ENCODE data around the gene PRKAR1B.

PRKAR1B gene

DNA sequence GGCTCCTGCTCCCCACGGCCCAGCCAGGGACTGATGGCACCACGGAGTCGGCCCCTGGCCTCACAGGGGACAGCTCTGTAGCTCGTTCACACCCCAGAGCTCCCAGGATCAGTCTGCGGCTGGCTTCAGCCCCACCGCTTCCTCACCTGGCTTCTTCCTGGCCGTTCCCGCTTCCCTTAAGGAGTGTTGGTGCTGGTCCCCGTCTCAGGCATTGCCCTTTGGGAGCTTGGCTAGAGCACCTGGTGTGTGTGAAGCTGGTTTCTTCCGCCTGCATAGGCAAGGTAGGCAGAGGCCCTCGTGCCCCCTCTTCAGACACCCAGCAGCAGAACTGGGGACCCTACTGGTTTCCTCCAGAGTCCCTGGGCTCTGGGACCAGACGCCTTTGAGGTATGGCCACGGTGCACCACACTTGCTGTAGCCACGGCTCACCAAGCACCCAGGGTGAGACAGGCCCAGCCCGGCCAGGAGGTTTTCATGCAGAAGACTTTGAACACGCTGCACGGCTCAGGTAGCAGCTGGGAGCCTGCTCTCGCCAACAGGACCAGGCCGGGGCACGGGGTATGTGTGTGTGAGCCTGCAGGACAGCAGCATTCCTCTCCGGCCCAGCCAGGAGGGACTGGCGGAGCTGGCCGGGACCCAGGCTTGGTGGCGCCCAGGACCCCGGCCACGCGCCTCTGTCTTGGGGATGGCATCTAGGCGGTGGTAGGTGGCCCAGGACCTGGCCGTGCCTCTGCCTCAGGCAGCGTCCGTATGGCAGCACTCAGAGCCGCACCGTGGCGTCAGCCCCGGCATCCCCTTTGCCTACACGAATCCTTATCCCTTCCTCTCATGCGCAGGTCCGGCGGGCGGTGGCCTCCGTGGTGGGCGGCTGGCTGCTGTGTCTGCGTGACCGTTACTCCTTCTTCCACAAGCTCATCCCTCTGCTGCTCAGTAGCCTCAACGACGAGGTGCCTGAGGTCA lies 13.2 kb upstream of the PRKAR1B start:
- no peak for DNase-seq

- no peak for DNase-seq
Observed at GRCh38 chr7:739455-739982, 12.4 kb upstream of the PRKAR1B start.

GRCh38 chr7:738723-739454 lies 11.8 kb upstream of the PRKAR1B start:
- DNase-seq: no peak

GRCh38 chr7:738241-738640 lies 11.2 kb upstream of the PRKAR1B start:
- no peak for DNase-seq

GRCh38 chr7:734808-735207 lies 7.7 kb upstream of the PRKAR1B start:
- no peak for DNase-seq

DNA sequence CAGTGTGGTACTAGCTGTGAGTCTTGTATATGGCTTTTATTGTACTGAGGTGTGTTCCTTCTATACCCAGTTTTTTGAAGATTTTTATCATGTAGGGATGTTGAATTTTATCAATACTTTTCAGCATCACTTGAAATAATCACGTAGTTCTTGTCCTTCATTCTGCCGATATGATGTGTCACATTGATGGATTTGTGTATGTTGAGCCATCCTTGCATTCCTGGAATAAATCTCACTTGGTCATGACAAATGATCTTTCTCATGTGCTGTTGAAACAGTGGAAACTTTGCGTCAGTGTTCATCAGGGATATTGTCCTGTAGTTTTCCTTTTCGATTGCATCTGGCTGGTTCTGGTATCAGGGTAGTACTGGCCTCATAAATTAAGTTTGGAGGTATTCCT lies 7.1 kb upstream of the PRKAR1B start:
- no peak for DNase-seq

- no peak for DNase-seq
Observed at GRCh38 chr7:732556-732955, 5.5 kb upstream of the PRKAR1B start.

GRCh38 chr7:732094-732541 lies 5.0 kb upstream of the PRKAR1B start:
- DNase-seq: no peak

DNA sequence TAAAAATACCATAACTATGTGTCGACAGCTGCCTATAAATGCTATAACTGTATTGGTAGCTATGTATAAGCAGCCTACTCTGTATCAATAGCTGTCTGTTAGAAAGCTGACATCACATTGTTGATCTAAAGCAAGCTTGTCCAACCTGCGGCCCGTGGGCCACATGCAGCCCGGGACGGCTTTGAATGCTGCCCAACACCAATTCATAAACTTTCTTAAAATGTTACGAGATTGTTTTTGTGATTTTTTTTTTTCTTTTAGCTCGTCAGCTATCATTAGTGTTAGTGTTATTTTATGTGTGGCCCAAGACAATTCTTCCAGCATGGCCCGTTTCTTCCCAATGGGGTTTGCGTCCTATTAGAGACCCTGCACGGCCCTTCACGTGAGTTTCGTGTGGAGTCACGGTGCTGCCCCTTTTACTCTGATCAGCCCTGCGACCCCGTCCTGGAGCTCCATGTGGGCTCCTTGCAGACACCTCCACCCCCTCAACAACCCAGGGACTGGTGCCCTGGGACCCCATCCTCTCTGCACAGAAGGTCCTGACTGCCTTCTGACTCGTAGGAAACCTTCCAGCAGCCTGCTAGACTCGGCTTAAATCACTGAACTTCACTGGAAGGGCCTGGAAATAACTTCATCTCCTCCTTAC lies 4.5 kb upstream of the PRKAR1B start:
- DNase-seq: no peak

DNA sequence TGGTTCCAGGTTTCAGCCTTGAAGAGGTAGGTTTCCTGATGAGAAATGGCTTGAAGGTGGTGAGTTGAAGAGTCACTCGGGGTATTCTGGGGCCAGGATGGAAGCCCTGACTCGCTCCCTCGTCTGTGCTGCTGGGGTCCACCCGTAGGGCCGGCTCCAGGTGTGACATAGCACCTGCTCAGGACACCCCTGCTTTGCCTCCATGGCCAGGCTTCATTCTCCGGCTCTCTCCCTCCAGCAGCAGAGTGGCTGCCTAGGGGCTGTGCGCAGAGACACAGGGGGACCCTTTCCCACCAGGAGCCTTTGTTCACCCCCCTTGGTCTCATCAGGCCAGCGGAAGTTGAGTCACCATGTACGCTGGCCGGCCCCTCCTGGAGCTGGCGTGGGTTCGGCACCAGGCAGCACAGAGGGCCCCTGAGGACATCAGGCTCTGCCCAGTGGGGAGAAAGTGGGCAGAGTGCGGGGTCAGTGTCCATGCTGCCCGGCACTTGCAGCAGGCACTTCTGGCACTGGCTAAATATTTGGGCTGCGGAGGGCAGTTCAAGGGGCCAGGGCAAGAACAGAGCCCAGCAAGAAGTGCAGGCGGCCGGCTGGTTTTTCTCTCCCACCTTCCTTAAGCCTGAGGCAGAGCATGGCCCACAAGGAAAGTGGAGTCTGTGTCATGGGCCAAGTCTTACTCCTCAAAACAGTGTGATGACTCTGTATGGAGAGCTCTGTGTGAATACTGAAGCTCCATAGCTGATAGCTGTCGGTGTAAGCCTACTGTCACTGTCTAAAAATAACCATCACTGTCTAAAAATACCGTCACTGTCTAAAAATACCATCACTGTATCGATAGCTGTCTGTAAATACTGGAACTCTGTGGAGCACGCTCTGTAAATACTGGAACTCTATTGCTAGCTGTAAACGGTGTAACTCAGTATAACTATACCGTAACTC lies 3.7 kb upstream of the PRKAR1B start:
- no peak for DNase-seq

DNA sequence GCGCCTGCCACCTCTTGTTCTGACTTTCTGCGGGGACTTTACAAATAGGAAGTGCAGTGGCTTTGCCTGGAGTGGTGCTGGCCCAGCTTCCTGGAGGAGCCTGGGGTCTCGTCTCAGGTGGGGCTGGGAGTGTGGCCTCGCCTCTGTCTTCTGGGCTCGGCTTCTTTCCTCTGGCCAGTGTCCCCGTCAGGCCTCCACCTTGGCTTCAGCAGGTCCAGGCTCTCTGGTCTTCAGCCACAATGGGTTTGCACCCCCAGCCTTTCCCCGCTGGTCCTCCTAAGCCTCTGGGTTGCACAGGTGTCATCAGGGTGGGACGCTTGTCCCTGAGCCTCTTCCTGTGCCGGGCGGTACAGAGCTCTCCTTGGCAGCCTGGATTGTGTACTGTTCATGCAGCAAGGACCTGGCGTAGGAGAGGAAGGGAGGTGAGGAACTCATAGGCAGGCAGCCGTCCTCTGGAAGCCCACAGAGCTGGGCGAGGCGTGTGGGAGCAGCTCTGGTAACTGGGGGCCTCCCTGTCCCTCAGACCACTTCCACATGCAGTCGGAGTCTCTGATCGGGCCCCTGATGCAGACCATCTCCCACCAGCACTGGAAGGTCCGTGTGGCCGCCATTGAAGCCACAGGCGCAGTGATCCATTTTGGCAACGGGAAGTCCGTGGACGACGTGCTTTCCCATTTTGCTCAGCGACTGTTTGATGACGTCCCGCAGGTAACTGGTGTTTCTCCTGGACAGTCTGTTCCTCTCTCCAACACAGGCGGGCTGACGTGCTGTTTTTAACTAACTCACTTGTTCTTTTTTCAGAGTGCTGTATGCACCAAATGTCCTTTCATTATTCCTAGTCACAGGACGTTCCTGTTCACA lies 2.3 kb upstream of the PRKAR1B start:
- DNase-seq: no peak

GRCh38 chr7:728602-729001 lies 1.5 kb upstream of the PRKAR1B start:
- no peak for DNase-seq

- no peak for DNase-seq
Observed at GRCh38 chr7:727806-728460, 852 bp upstream of the PRKAR1B start.

DNA sequence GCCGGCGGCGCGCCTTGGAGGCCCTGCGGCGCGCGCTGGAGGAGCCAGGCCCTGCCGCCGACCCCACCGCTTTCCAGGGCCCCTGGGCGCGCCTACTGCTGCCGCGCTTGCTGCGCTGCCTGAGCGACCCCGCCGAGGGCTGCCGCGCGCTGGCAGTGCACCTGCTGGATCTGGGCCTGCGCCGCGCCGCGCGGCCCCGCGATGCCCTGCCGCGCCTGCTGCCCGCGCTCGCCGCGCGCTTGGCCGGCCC lies 302 bp downstream of the PRKAR1B start:
- DNase-seq: no peak

GRCh38 chr7:726084-726853 lies 812 bp downstream of the PRKAR1B start, which contains the start of gene DNAAF5:
Gene DNAAF5, plus strand, starts transcription at chr7:726699. Its CDS starts 22 bp downstream, at chr7:726721.
- DNase-seq: peak; percentile 83 to 85

DNA sequence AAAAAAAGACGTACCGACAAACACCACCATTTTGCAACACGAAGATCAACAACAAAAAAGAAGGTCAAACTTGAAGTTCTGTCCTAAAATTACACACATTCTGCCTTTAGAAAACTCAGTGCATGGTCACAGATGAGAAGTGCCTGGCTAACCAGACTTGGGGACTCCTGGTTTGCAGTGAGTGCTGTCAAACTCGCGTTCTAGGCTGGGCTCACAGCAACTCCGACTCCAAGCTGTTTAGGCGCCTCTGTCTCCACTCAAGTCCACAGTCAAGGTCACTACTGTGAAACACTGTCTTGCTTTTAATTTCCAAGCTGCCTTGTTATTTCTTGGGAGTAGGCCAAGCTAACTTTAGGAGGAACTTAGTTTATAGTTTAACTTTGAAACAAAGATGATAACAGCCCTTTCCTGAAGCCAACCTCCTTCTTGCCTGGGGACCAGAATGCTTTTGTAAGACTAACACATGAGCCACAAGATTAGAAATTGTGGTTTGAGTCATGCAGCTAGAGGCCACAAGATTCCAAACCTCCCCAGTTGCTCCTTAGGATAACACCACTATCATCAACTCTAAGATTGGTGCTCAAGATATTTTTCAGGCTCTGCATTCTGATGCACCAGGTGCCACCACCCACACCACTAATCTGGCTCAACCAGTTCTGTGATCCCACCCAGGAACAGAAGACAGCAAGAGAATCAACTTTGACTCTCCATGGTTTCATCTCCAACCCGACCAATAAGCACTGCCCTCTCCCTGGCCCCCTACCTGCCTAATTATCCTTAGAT lies 1.7 kb downstream of the PRKAR1B start:
- no peak for DNase-seq

GRCh38 chr7:724298-724697 lies 2.8 kb downstream of the PRKAR1B start:
- no peak for DNase-seq

GRCh38 chr7:723541-723940 lies 3.5 kb downstream of the PRKAR1B start:
- no peak for DNase-seq

- DNase-seq: no peak
Observed at GRCh38 chr7:721619-722248, 5.3 kb downstream of the PRKAR1B start.

Data from activated CD4-positive, alpha-beta T cell treated with anti-CD3 and anti-CD28 coated beads, Interleukin-2, amount 50 U/mL, for 4 hours (primary cell).